Osteoblast (primary cell): Measurements from ENCODE around the gene FAM169A. TPM values are rescaled to one million over a fixed set of nuclear protein-coding genes. Genes with fewer than 3 reads are reported as not detected.

ENCODE experiments used
- DNase-seq: peaks from one replicate; pipeline ENCODE4 v3.0.0; 2011; ENCODE audit warnings: low spot score, mixed read lengths; ENCODE audit not compliant: insufficient read length; ENCODE audit errors: missing footprints
- H2AFZ ChIP-seq: 2 replicates; pipeline ENCODE4 v1.6.0; 2011; ENCODE audit warnings: mild to moderate bottlenecking, low read length
- H3K27ac ChIP-seq: 2 replicates; pipeline ENCODE4 v1.5.1; 2011; ENCODE audit warnings: mild to moderate bottlenecking, low read depth, low read length, moderate library complexity
- H3K27me3 ChIP-seq: 2 replicates; pipeline ENCODE4 v1.6.0; 2012; ENCODE audit warnings: mild to moderate bottlenecking, control low read depth, inconsistent platforms, low read length, moderate library complexity; ENCODE audit not compliant: insufficient read depth
- H3K36me3 ChIP-seq: 2 replicates; pipeline ENCODE4 v1.5.1; 2011; ENCODE audit warnings: mild to moderate bottlenecking, low read length, control low read depth, moderate library complexity; ENCODE audit not compliant: insufficient read depth
- H3K4me1 ChIP-seq: 2 replicates; pipeline ENCODE4 v1.5.1; 2011; ENCODE audit warnings: mild to moderate bottlenecking, low read length, control low read depth, moderate library complexity; ENCODE audit not compliant: insufficient read depth
- H3K4me2 ChIP-seq: 2 replicates; pipeline ENCODE4 v1.6.0; 2011; ENCODE audit warnings: mild to moderate bottlenecking, low read length; ENCODE audit not compliant: insufficient read depth
- H3K4me3 ChIP-seq: fragments of 200-600 bp; sonication (generic); 3 replicates; pipeline ENCODE4 v1.5.1; 2012; ENCODE audit warnings: mild to moderate bottlenecking, low read length, inconsistent platforms; ENCODE audit not compliant: insufficient read depth
- H3K79me2 ChIP-seq: 2 replicates; pipeline ENCODE4 v1.6.0; 2012; ENCODE audit warnings: mild to moderate bottlenecking, low read length, control low read depth, inconsistent platforms; ENCODE audit not compliant: insufficient read depth
- H3K9me3 ChIP-seq: 2 replicates; pipeline ENCODE4 v1.5.1; 2011; ENCODE audit warnings: low read depth, low read length, control low read depth
- H4K20me1 ChIP-seq: 2 replicates; pipeline ENCODE4 v1.6.0; 2012; ENCODE audit warnings: mild to moderate bottlenecking, low read length, control low read depth; ENCODE audit not compliant: insufficient read depth
- total RNA-seq: library from RNA; depleted of rRNA; stranded (reverse); fragments of >200 nt; gene quantifications from 2 replicates; pipeline ENCODE4 v1.2.3, GENCODE V29; 2012
- TF ChIP-seq, protein P1 (sequence below): IDR thresholded peaks from 2 replicates; pipeline ENCODE4 v1.5.1; 2011; ENCODE audit warnings: mild to moderate bottlenecking, low read depth, low read length, moderate library complexity; ENCODE audit errors: extremely low read depth

The FAM169A gene
- total RNA-seq, 1 donor: under 0.01 TPM

DNA sequence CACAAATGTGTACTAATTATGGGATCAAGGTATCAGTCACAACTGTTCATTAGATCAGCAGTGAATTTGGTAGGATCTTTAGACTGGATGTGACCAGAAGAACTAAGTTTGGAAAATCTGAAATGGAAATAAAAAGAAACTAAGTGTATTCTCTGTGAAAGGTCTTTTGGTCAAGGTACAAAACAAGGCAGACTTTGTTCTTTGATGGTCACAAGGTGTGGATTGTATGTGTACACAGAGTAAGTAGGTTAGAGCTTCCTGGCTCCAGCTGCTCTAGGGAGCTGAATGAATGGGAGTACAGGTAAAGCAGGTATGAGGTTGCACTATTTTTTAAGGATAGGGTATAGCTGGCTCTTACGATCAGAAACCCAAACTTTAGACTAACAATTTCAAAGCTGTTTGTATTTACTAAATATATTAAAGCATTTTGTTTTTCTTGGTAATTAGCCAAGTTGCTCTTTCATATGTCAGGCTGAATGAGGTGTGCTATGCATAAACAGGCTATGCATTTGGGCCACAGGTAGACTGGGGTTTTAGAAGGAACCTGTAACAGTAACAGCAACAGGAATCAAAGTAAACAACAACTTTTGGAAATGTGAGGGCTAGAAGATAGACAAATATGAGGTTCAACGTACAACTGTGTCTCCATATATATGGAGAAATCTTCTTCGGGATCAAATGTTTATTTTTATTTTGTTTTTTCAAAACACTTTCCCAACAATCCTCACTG, 32.5 kb downstream of the FAM169A start:
- Histone ChIP-seq H2AFZ (no peak overlapping the region), H3K4me3 (no peak overlapping the region), H4K20me1 (no peaks in the 10 kb centered on the region), H3K27ac (no peak overlapping the region), H3K27me3 (no peaks in the 10 kb centered on the region), H3K4me2 (no peak overlapping the region), H3K36me3 (no peaks in the 10 kb centered on the region), H3K9me3 (no peaks in the 10 kb centered on the region), H3K4me1 (no peaks in the 10 kb centered on the region), H3K79me2 (no peaks in the 10 kb centered on the region)
- TF ChIP-seq, protein P1, sequence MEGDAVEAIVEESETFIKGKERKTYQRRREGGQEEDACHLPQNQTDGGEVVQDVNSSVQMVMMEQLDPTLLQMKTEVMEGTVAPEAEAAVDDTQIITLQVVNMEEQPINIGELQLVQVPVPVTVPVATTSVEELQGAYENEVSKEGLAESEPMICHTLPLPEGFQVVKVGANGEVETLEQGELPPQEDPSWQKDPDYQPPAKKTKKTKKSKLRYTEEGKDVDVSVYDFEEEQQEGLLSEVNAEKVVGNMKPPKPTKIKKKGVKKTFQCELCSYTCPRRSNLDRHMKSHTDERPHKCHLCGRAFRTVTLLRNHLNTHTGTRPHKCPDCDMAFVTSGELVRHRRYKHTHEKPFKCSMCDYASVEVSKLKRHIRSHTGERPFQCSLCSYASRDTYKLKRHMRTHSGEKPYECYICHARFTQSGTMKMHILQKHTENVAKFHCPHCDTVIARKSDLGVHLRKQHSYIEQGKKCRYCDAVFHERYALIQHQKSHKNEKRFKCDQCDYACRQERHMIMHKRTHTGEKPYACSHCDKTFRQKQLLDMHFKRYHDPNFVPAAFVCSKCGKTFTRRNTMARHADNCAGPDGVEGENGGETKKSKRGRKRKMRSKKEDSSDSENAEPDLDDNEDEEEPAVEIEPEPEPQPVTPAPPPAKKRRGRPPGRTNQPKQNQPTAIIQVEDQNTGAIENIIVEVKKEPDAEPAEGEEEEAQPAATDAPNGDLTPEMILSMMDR: no peak
- DNase-seq: no peak

DNA sequence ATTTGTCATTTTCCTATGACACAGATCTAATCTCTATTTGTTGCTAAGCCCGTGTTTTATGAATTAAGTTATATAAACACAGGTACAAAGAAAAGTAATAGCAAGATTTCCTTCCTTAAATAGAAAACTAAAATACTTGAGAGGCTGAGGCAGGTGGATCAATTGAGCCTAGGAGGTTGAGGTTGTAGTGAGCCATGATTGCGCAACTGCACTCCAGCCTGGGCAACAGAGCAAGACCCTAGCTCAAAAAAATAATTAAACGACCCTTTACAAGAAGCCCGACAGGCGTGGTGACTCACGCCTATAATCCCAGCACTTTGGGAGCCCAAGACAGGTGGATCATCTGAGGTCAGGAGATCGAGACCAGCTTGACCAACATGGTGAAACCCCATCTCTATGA, 36.8 kb downstream of the FAM169A start:
- Histone ChIP-seq H3K9me3 (no peaks in the 10 kb centered on the region), H4K20me1 (no peaks in the 10 kb centered on the region), H3K36me3 (no peaks in the 10 kb centered on the region), H3K27me3 (no peaks in the 10 kb centered on the region), H3K79me2 (no peaks in the 10 kb centered on the region), H3K4me3 (no peak overlapping the region), H2AFZ (no peak overlapping the region), H3K4me2 (no peak overlapping the region), H3K4me1 (no peaks in the 10 kb centered on the region), H3K27ac (no peak overlapping the region)
- TF ChIP-seq, protein P1: no peak
- no peak for DNase-seq

DNA sequence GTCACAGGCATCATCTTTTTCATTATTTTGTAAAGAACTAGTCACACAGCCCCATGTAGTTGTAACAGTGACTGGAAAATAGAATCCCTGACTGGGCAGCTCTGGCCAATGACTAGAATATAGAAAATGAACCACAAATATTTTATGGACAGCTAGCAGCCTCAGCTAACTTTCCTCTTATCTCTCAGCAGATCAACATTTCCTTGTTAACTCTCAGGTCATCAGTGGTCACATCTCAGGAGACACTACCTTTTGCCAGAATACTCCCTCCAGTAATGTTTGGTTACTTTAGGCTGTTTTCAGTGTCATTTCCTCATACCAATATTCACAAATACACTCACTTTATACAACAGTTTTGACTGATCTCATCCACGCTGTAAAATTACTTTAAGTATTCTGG, 43.9 kb downstream of the FAM169A start:
- Histone ChIP-seq H3K4me2 (no peak overlapping the region), H3K27me3 (no peaks in the 10 kb centered on the region), H3K27ac (no peak overlapping the region), H4K20me1 (no peaks in the 10 kb centered on the region), H3K79me2 (no peaks in the 10 kb centered on the region), H3K36me3 (no peaks in the 10 kb centered on the region), H3K9me3 (no peaks in the 10 kb centered on the region), H3K4me1 (no peaks in the 10 kb centered on the region), H3K4me3 (no peak overlapping the region), H2AFZ (no peak overlapping the region)
- no peak for DNase-seq
- TF ChIP-seq, protein P1: no peak

DNA sequence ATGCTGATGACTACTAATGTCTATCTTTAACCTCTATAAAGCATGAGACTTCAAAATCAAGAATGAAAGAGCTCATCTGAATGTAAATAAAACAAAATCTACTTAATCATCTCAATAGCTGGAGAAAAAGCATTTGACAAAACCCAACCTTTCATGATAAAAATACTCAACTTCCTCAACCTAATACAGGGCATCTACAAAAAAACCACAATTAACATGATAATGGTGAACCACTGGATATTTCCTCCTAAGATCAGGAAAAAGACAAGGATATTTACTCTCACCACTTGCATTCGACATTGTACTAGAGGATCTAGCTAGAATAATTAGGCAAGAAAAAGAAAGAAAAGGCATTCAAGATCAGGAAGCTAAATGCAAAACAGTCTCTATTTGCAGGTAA, 49.3 kb downstream of the FAM169A start:
- no peak overlapping the region for H3K27ac ChIP-seq
- no peak overlapping the region for H2AFZ ChIP-seq
- no peaks in the 10 kb centered on the region for H3K9me3 ChIP-seq
- H3K36me3 ChIP-seq: no peaks in the 10 kb centered on the region
- DNase-seq: no peak
- TF ChIP-seq, protein P1: no peak
- peaks cover 5% of the 10 kb centered on the region for H3K27me3 ChIP-seq
- no peak overlapping the region for H3K4me3 ChIP-seq
- H3K4me1 ChIP-seq: no peaks in the 10 kb centered on the region
- no peaks in the 10 kb centered on the region for H3K79me2 ChIP-seq
- no peak overlapping the region for H3K4me2 ChIP-seq
- H4K20me1 ChIP-seq: no peaks in the 10 kb centered on the region
